Activated T-helper 2 cell treated with anti-CD3 and anti-CD28 coated beads, Interferon-gamma antibody, Interleukin-2, Interleukin-4, amounts not matched to agents 10 μg/mL and 5 μg/mL and 100 μg/mL, durations not matched to agents 14 hours and 24 hours and 36 hours (primary cell): ENCODE measurements around the gene NEURL3. TPM values are rescaled to one million over a fixed set of nuclear protein-coding genes. Genes with fewer than 3 reads are reported as not detected.

Experiments used
- DNase-seq: peaks from one replicate; pipeline ENCODE4 v3.0.0; 2021; ENCODE audit warnings: low spot score
- H3K27ac Mint-ChIP-seq: one replicate; pipeline ENCODE4 v1.8.0; 2021; ENCODE audit warnings: mixed read lengths
- H3K27me3 Mint-ChIP-seq: one replicate; pipeline ENCODE4 v1.8.0; 2021; ENCODE audit warnings: low read depth, mixed read lengths
- H3K36me3 Mint-ChIP-seq: one replicate; pipeline ENCODE4 v1.8.0; 2021; ENCODE audit warnings: low read depth, mixed read lengths
- H3K4me1 Mint-ChIP-seq: one replicate; pipeline ENCODE4 v1.8.0; 2021; ENCODE audit warnings: low read depth, mixed read lengths
- H3K4me3 Mint-ChIP-seq: one replicate; pipeline ENCODE4 v1.8.0; 2021; ENCODE audit warnings: low read depth, mild to moderate bottlenecking, moderate library complexity, mixed read lengths
- H3K9me3 Mint-ChIP-seq: one replicate; pipeline ENCODE4 v1.8.0; 2021; ENCODE audit warnings: mixed read lengths
- intact Hi-C: fragments of 100-400 bp; cut with micrococcal nuclease; formaldehyde crosslinking; loops from one replicate; pipeline ENCODE4 v1.15.1; 2023
- total RNA-seq: library from RNA; stranded (reverse); gene quantifications from 2 replicates; pipeline ENCODE4 v1.2.3, GENCODE V29; 2022

NEURL3 gene
- total RNA-seq, 1 donor from 2014 or later: 0.52 TPM

- Mint-ChIP-seq H3K9me3 (peaks cover 20% of the 10 kb centered on the region), H3K27ac (no peak overlapping the region), H3K4me3 (no peak overlapping the region), H3K4me1 (peaks cover 43% of the 10 kb centered on the region), H3K27me3 (no peaks in the 10 kb centered on the region), H3K36me3 (peaks cover 18% of the 10 kb centered on the region)
- intact Hi-C loops: no loop called here
- peak; percentile 4 for DNase-seq
Measured at GRCh38 chr2:96493072-96493471, 12.1 kb downstream of the NEURL3 start.

GRCh38 chr2:96491860-96492497 lies 13.2 kb downstream of the NEURL3 start:
- intact Hi-C loops: no loop called here
- peaks cover 45% of the 10 kb centered on the region for H3K4me1 Mint-ChIP-seq
- DNase-seq: peak; percentile 4
- H3K4me3 Mint-ChIP-seq: no peak overlapping the region
- H3K27ac Mint-ChIP-seq: peak overlapping the region; percentile 74
- peaks cover 18% of the 10 kb centered on the region for H3K36me3 Mint-ChIP-seq
- peaks cover 20% of the 10 kb centered on the region for H3K9me3 Mint-ChIP-seq
- H3K27me3 Mint-ChIP-seq: no peaks in the 10 kb centered on the region

- DNase-seq: no peak
- H3K27ac Mint-ChIP-seq: peak overlapping the region; percentile 47
Measured at GRCh38 chr2:96489663-96490062, 15.5 kb downstream of the NEURL3 start.

GRCh38 chr2:96489261-96489660 lies 15.9 kb downstream of the NEURL3 start:
- Mint-ChIP-seq H3K36me3 (peaks cover 11% of the 10 kb centered on the region), H3K4me3 (no peak overlapping the region), H3K27me3 (no peaks in the 10 kb centered on the region), H3K4me1 (peaks cover 56% of the 10 kb centered on the region), H3K9me3 (peaks cover 4% of the 10 kb centered on the region), H3K27ac (peak overlapping the region; percentile 47)
- no peak for DNase-seq
- intact Hi-C loops: loop anchor here (5.0 kb wide), 3 partner anchors 82 to 148 kb away; partner anchors contain the start of gene KANSL3

More at GRCh38 chr2:96489663-96490062, 15.5 kb downstream of the NEURL3 start:
- intact Hi-C loops: loop anchor here (5.0 kb wide), 3 partner anchors 82 to 148 kb away; partner anchors contain the start of gene KANSL3
- H3K9me3 Mint-ChIP-seq: peaks cover 6% of the 10 kb centered on the region
- no peaks in the 10 kb centered on the region for H3K27me3 Mint-ChIP-seq
- H3K36me3 Mint-ChIP-seq: peaks cover 13% of the 10 kb centered on the region
- H3K4me1 Mint-ChIP-seq: peaks cover 54% of the 10 kb centered on the region
- no peak overlapping the region for H3K4me3 Mint-ChIP-seq

- intact Hi-C loops: loop anchor here (1.0 to 5.0 kb wide), 7 partner anchors 9 to 151 kb away; partner anchors contain the start of gene KANSL3
- no peaks in the 10 kb centered on the region for H3K27me3 Mint-ChIP-seq
- peaks cover 5% of the 10 kb centered on the region for H3K36me3 Mint-ChIP-seq
- no peaks in the 10 kb centered on the region for H3K9me3 Mint-ChIP-seq
- no peak for DNase-seq
- peaks cover 47% of the 10 kb centered on the region for H3K4me1 Mint-ChIP-seq
- peak overlapping the region; percentile 90 for H3K4me3 Mint-ChIP-seq
- peak overlapping the region; percentile 98 for H3K27ac Mint-ChIP-seq
Measured at GRCh38 chr2:96486696-96487095, 18.5 kb downstream of the NEURL3 start.

- intact Hi-C loops: loop anchor here (1.0 to 5.0 kb wide), 7 partner anchors 9 to 151 kb away; partner anchors contain the start of gene KANSL3
- Mint-ChIP-seq H3K36me3 (peaks cover 5% of the 10 kb centered on the region), H3K27me3 (no peaks in the 10 kb centered on the region), H3K4me3 (peak overlapping the region; percentile 90), H3K27ac (peak overlapping the region; percentile 98), H3K9me3 (no peaks in the 10 kb centered on the region), H3K4me1 (peaks cover 47% of the 10 kb centered on the region)
- DNase-seq: peak; percentile 87
Measured at GRCh38 chr2:96485751-96486651, 19.2 kb downstream of the NEURL3 start.

- peak overlapping the region; percentile 90 for H3K4me3 Mint-ChIP-seq
- intact Hi-C loops: loop anchor here (5.0 kb wide), 3 partner anchors 78 to 152 kb away; partner anchors contain the start of gene KANSL3
- H3K36me3 Mint-ChIP-seq: peaks cover 5% of the 10 kb centered on the region
- no peak for DNase-seq
- peak overlapping the region; percentile 98 for H3K27ac Mint-ChIP-seq
- no peaks in the 10 kb centered on the region for H3K9me3 Mint-ChIP-seq
- no peaks in the 10 kb centered on the region for H3K27me3 Mint-ChIP-seq
- H3K4me1 Mint-ChIP-seq: peaks cover 45% of the 10 kb centered on the region
Measured at GRCh38 chr2:96485350-96485749, 19.8 kb downstream of the NEURL3 start.

GRCh38 chr2:96484091-96484490 lies 21.1 kb downstream of the NEURL3 start:
- H3K4me3 Mint-ChIP-seq: no peak overlapping the region
- H3K27me3 Mint-ChIP-seq: peaks cover 4% of the 10 kb centered on the region
- H3K27ac Mint-ChIP-seq: no peak overlapping the region
- peaks cover 34% of the 10 kb centered on the region for H3K4me1 Mint-ChIP-seq
- intact Hi-C loops: no loop called here
- no peak for DNase-seq
- peaks cover 5% of the 10 kb centered on the region for H3K36me3 Mint-ChIP-seq
- no peaks in the 10 kb centered on the region for H3K9me3 Mint-ChIP-seq

- intact Hi-C loops: loop anchor here (10.0 kb wide), 1 partner anchor 77 kb away; no protein-coding TSS in a partner anchor
- Mint-ChIP-seq H3K27ac (no peak overlapping the region), H3K36me3 (no peaks in the 10 kb centered on the region), H3K27me3 (peaks cover 31% of the 10 kb centered on the region), H3K9me3 (no peaks in the 10 kb centered on the region), H3K4me3 (no peak overlapping the region), H3K4me1 (no peaks in the 10 kb centered on the region)
- DNase-seq: no peak
Measured at GRCh38 chr2:96477458-96477857, 27.7 kb downstream of the NEURL3 start.

GRCh38 chr2:96471772-96472171 lies 33.4 kb downstream of the NEURL3 start:
- intact Hi-C loops: loop anchor here (10.0 kb wide), 1 partner anchor 83 kb away; no protein-coding TSS in a partner anchor
- Mint-ChIP-seq H3K36me3 (no peaks in the 10 kb centered on the region), H3K4me1 (peaks cover 11% of the 10 kb centered on the region), H3K9me3 (no peaks in the 10 kb centered on the region), H3K4me3 (no peak overlapping the region), H3K27ac (no peak overlapping the region), H3K27me3 (peaks cover 12% of the 10 kb centered on the region)
- DNase-seq: no peak

- Mint-ChIP-seq H3K9me3 (no peaks in the 10 kb centered on the region), H3K27ac (no peak overlapping the region), H3K36me3 (no peaks in the 10 kb centered on the region), H3K4me1 (peaks cover 11% of the 10 kb centered on the region), H3K4me3 (no peak overlapping the region), H3K27me3 (peaks cover 3% of the 10 kb centered on the region)
- intact Hi-C loops: loop anchor here (1.0 to 10.0 kb wide), 2 partner anchors 38 to 84 kb away; no protein-coding TSS in a partner anchor
- peak; percentile 24 for DNase-seq
Measured at GRCh38 chr2:96470636-96471035, 34.5 kb downstream of the NEURL3 start.

GRCh38 chr2:96470109-96470508 lies 35.0 kb downstream of the NEURL3 start:
- intact Hi-C loops: loop anchor here (1.0 to 10.0 kb wide), 2 partner anchors 38 to 85 kb away; no protein-coding TSS in a partner anchor
- DNase-seq: no peak
- Mint-ChIP-seq H3K27me3 (peaks cover 6% of the 10 kb centered on the region), H3K9me3 (no peaks in the 10 kb centered on the region), H3K27ac (no peak overlapping the region), H3K36me3 (no peaks in the 10 kb centered on the region), H3K4me1 (peaks cover 11% of the 10 kb centered on the region), H3K4me3 (no peak overlapping the region)
